ENCODE results near the gene HNRNPD. TPM values are rescaled to one million over a fixed set of nuclear protein-coding genes. Genes with fewer than 3 reads are reported as not detected.
A peak's percentile ranks its signal among the peaks of the same experiment; 100 is the strongest.
"Not testable (repeated sequence)": the region's sequence is repeated elsewhere in the genome, so short reads cannot be mapped to it uniquely, and the experiment has no call there.

Gene HNRNPD
- total RNA-seq, 1 donor from 2014 or later, result 102 TPM

- no peaks in the 10 kb centered on the region for H3K27me3 ChIP-seq
- no peaks in the 10 kb centered on the region for H3K9me3 ChIP-seq
- H3K4me3 ChIP-seq, result no peak overlapping the region
- no peak overlapping the region for H3K27ac ChIP-seq
- DNase-seq (ENCODE audit: low spot score in 2 of 2), result no peak
- peaks cover 12 to 14% of the 10 kb centered on the region in 2 donors for H3K36me3 ChIP-seq
- no peak for TF ChIP-seq CTCF (IDR thresholded peaks at IDR 0.05)
- intact Hi-C loops (cut with DNase I), result no loop called here
- H3K4me1 ChIP-seq, result peaks cover 13 to 56% of the 10 kb centered on the region in 2 donors
Measured at GRCh38 chr4:82367438-82368097, 6.2 kb downstream of the HNRNPD start.

GRCh38 chr4:82366431-82366830 lies 7.4 kb downstream of the HNRNPD start:
- H3K4me3 ChIP-seq; H3K27me3 ChIP-seq; DNase-seq (ENCODE audit: low spot score in 2 of 2); intact Hi-C loops (cut with DNase I); H3K27ac ChIP-seq; H3K9me3 ChIP-seq: not testable (repeated sequence)
- Histone ChIP-seq H3K4me1 (peaks cover 13 to 58% of the 10 kb centered on the region in 2 donors), H3K36me3 (peaks cover 12 to 14% of the 10 kb centered on the region in 2 donors)

- Histone ChIP-seq H3K27me3 (no peaks in the 10 kb centered on the region), H3K4me3 (no peak overlapping the region), H3K36me3 (peaks cover 9 to 12% of the 10 kb centered on the region in 2 donors), H3K4me1 (peaks cover 10 to 53% of the 10 kb centered on the region in 2 donors), H3K9me3 (no peaks in the 10 kb centered on the region), H3K27ac (no peak overlapping the region)
- TF ChIP-seq CTCF (IDR thresholded peaks at IDR 0.05), result no peak
- DNase-seq (ENCODE audit: low spot score in 2 of 2), result no peak
- intact Hi-C loops (cut with DNase I), result no loop called here
Measured at GRCh38 chr4:82363896-82364487, 9.8 kb downstream of the HNRNPD start.

- intact Hi-C loops (cut with DNase I), result no loop called here
- no peaks in the 10 kb centered on the region for H3K27me3 ChIP-seq
- peaks cover 9 to 14% of the 10 kb centered on the region in 2 donors for H3K36me3 ChIP-seq
- H3K4me1 ChIP-seq, result peaks cover 9 to 38% of the 10 kb centered on the region in 2 donors
- H3K9me3 ChIP-seq, result no peaks in the 10 kb centered on the region
- no peak for TF ChIP-seq CTCF (IDR thresholded peaks at IDR 0.05)
- no peak overlapping the region for H3K27ac ChIP-seq
- no peak for DNase-seq (ENCODE audit: low spot score in 2 of 2)
- no peak overlapping the region for H3K4me3 ChIP-seq
Measured at GRCh38 chr4:82362565-82362964, 11.2 kb downstream of the HNRNPD start.

GRCh38 chr4:82360298-82361177 lies 13.3 kb downstream of the HNRNPD start:
- Histone ChIP-seq H3K4me3 (no peak overlapping the region), H3K9me3 (no peaks in the 10 kb centered on the region), H3K27me3 (no peaks in the 10 kb centered on the region), H3K4me1 (peaks cover 9 to 30% of the 10 kb centered on the region in 2 donors), H3K36me3 (peaks cover 17 to 21% of the 10 kb centered on the region in 2 donors), H3K27ac (peak overlapping the region in 1 of 2 donors; percentile 13)
- DNase-seq (ENCODE audit: low spot score in 2 of 2), result no peak
- peak; percentile 44 to 63 (median 48) for TF ChIP-seq CTCF (IDR thresholded peaks at IDR 0.05)
- intact Hi-C loops (cut with DNase I), result no loop called here

All from ascending aorta (tissue), 2 donors.